LNCaP clone FGC (cell line): ENCODE measurements around the gene KLHDC10.
"Not testable (repeated sequence)": the region's sequence is repeated elsewhere in the genome, so short reads cannot be mapped to it uniquely, and the experiment has no call there.

Experiments used
- DNase-seq: peaks from one replicate; pipeline ENCODE4 v3.0.0-alpha.2; 2011; ENCODE audit warnings: low read depth
- H3K4me3 ChIP-seq: 2 replicates; pipeline ENCODE4 v1.5.1; 2011; ENCODE audit warnings: mild to moderate bottlenecking, low read depth, low read length, control low read depth
- TF ChIP-seq, protein P1 (sequence below): IDR thresholded peaks from 2 replicates; pipeline ENCODE4 v1.5.1; 2012; ENCODE audit warnings: mild to moderate bottlenecking; ENCODE audit not compliant: control insufficient read depth, insufficient read depth; ENCODE audit errors: extremely low read depth

The KLHDC10 gene

GRCh38 chr7:130112662-130113425 is 42.5 kb downstream of the KLHDC10 start:
- no peak for DNase-seq
- TF ChIP-seq, protein P1, sequence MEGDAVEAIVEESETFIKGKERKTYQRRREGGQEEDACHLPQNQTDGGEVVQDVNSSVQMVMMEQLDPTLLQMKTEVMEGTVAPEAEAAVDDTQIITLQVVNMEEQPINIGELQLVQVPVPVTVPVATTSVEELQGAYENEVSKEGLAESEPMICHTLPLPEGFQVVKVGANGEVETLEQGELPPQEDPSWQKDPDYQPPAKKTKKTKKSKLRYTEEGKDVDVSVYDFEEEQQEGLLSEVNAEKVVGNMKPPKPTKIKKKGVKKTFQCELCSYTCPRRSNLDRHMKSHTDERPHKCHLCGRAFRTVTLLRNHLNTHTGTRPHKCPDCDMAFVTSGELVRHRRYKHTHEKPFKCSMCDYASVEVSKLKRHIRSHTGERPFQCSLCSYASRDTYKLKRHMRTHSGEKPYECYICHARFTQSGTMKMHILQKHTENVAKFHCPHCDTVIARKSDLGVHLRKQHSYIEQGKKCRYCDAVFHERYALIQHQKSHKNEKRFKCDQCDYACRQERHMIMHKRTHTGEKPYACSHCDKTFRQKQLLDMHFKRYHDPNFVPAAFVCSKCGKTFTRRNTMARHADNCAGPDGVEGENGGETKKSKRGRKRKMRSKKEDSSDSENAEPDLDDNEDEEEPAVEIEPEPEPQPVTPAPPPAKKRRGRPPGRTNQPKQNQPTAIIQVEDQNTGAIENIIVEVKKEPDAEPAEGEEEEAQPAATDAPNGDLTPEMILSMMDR, result no peak
- no peak overlapping the region for H3K4me3 ChIP-seq

DNA sequence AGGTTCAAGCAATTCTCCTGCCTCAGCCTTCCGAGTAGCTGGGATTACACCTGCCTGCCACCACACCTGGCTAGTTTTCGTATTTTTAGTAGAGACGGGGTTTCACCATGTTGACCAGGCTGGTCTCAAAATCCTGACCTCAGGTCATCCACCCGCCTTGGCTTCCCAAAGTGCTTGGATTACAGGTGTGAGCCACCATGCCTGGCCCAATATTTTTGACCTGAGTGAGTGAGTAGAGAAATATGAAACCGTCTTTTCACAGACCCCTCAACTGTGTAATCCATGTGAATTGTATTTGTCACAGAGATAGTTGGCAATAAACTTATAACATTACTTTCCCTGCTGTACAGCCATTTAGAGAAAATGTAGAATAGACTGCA is 43.1 kb downstream of the KLHDC10 start:
- not testable (repeated sequence) for H3K4me3 ChIP-seq, DNase-seq

GRCh38 chr7:130113887-130114286 is 43.6 kb downstream of the KLHDC10 start:
- DNase-seq, result no peak
- H3K4me3 ChIP-seq, result no peak overlapping the region
- TF ChIP-seq, protein P1, result no peak

DNA sequence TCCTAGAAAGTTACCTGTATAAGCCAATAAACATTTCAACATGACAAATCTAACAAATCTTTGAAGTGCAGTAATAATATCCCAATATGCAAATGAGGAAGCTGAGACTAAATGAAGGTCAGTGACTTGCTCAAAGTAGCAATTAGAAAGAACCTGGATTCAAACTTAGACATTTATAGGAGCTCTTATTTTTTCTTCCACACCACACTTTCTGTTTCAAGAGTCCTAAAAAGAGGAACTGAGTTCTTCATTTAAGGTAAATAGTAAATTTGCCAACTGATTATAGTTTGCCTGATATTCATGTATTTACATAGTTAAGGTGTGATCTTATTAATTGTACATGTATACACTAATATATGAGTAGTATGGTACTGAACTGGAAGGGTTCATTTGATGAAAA is 44.0 kb downstream of the KLHDC10 start:
- TF ChIP-seq, protein P1, result no peak
- H3K4me3 ChIP-seq, result no peak overlapping the region
- no peak for DNase-seq

DNA sequence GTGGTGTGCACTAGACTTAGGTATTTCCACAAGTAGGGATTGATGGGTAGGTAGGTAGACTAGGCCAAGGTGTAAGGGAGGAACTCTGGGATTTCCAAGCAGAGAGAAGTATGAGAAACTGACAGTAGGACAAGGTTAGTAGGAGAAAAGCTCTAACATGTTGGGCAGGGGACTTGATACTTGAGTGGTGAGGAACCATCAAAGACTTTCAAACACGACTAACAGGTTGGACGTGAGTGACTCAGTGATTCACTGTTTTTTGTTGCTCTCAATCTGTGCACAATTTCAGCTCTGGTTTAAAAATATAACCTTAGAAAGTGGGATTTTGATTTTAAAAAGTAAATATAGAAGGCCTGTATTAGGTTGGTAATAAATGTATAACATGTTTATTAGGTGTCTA is 44.4 kb downstream of the KLHDC10 start:
- no peak for DNase-seq
- H3K4me3 ChIP-seq, result no peak overlapping the region
- TF ChIP-seq, protein P1, result no peak

- TF ChIP-seq, protein P1, result no peak
- no peak for DNase-seq
- no peak overlapping the region for H3K4me3 ChIP-seq
Measured at GRCh38 chr7:130118294-130118693, 48.0 kb downstream of the KLHDC10 start.

DNA sequence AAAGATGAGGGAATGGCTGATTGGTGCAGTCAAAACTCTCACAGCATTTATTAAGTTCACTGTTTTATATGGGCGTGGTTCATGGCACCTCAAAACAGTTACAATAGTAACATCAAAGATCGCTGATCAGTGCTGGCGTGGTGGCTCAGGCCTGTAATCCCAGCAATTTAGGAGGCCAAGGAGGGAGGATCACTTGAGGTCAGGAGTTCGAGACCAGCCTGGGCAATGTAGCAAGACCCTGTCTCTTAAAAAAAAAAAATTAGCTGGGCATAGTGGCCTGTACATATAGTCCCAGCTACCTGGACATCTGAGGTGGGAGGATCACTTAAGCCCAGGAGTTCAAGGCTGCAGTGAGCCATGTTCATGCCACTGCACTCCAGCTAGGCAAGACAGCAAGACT is 48.5 kb downstream of the KLHDC10 start:
- H3K4me3 ChIP-seq, result no peak overlapping the region
- TF ChIP-seq, protein P1, result no peak
- DNase-seq, result no peak
